WTC11 (cell line): ENCODE results near the gene NINJ2. TPM values are rescaled to one million over a fixed set of nuclear protein-coding genes. Genes with fewer than 3 reads are reported as not detected.

Experiments
- ATAC-seq: fragments of 200-7000 bp; cut with Tn5 transposase; 2 replicates; pipeline ENCODE4 v1.10.0; 2021; ENCODE audit warnings: mild to moderate bottlenecking, moderate library complexity
- CTCF ChIA-PET: fragments of 300-600 bp; sonication (Branson Sonifier 250); formaldehyde crosslinking; loops from one replicate; lab custom pipeline; 2021; ENCODE audit warnings: antibody characterized with exemption; lab: Charles Lee
- POLR2A ChIA-PET: fragments of 350-600 bp; sonication (Branson Sonifier 250); formaldehyde crosslinking; loops from one replicate; lab custom pipeline; 2021; ENCODE audit warnings: antibody characterized with exemption; lab: Charles Lee
- DNase-seq: peaks from one replicate; pipeline ENCODE4 v3.0.0; 2021; ENCODE audit warnings: low spot score
- H3K27ac Mint-ChIP-seq: 2 replicates; pipeline ENCODE4 v1.8.0; 2021; ENCODE audit warnings: mixed read lengths
- H3K27me3 Mint-ChIP-seq: 2 replicates; pipeline ENCODE4 v1.8.0; 2021; ENCODE audit warnings: low read depth, mild to moderate bottlenecking, moderate library complexity, mixed read lengths
- H3K36me3 Mint-ChIP-seq: 2 replicates; pipeline ENCODE4 v1.8.0; 2021; ENCODE audit warnings: mixed read lengths
- H3K4me1 Mint-ChIP-seq: 2 replicates; pipeline ENCODE4 v1.8.0; 2022; ENCODE audit warnings: mixed read lengths
- H3K4me3 Mint-ChIP-seq: 2 replicates; pipeline ENCODE4 v1.8.0; 2021; ENCODE audit warnings: mild to moderate bottlenecking, moderate library complexity, mixed read lengths
- H3K9me3 Mint-ChIP-seq: 2 replicates; pipeline ENCODE4 v1.8.0; 2021; ENCODE audit warnings: mixed read lengths
- CBFB ChIP-seq: sonication (generic); formaldehyde crosslinking; IDR thresholded peaks from 2 replicates; pipeline ENCODE4 v1.8.1; 2022; ENCODE audit warnings: mild to moderate bottlenecking, low read depth, missing genetic modification reagents
- ETV6 ChIP-seq: sonication (generic); formaldehyde crosslinking; IDR thresholded peaks from 2 replicates; pipeline ENCODE4 v1.8.1; 2022; ENCODE audit warnings: mild to moderate bottlenecking, missing genetic modification reagents
- JUN ChIP-seq: sonication (generic); formaldehyde crosslinking; IDR thresholded peaks from 2 replicates; pipeline ENCODE4 v1.8.0; 2023; ENCODE audit warnings: mild to moderate bottlenecking, missing genetic modification reagents
- NFATC4 ChIP-seq: fragments of 250-450 bp; sonication (Bioruptor Pico); IDR thresholded peaks from 2 replicates; pipeline ENCODE4 v1.9.0; 2021; ENCODE audit warnings: mild to moderate bottlenecking
- NFE2L1 ChIP-seq: sonication (generic); formaldehyde crosslinking; IDR thresholded peaks from 2 replicates; pipeline ENCODE4 v1.8.1; 2023; ENCODE audit warnings: missing genetic modification reagents
- NFYB ChIP-seq: sonication (generic); formaldehyde crosslinking; conservative IDR thresholded peaks from 2 replicates; pipeline ENCODE4 v1.8.0; 2022; ENCODE audit warnings: low read depth, missing genetic modification reagents
- OVOL2 ChIP-seq: fragments of 250-450 bp; sonication (Bioruptor Pico); IDR thresholded peaks from 2 replicates; pipeline ENCODE4 v1.9.0; 2021; ENCODE audit warnings: mild to moderate bottlenecking, borderline replicate concordance
- ZNF138 ChIP-seq: sonication (generic); formaldehyde crosslinking; conservative IDR thresholded peaks from 2 replicates; pipeline ENCODE4 v1.8.1; 2022; ENCODE audit warnings: mild to moderate bottlenecking, moderate library complexity, missing genetic modification reagents
- ZNF219 ChIP-seq: sonication (generic); formaldehyde crosslinking; IDR thresholded peaks from 2 replicates; pipeline ENCODE4 v1.8.0; 2023; ENCODE audit warnings: missing genetic modification reagents, mild to moderate bottlenecking, borderline replicate concordance
- ZNF671 ChIP-seq: fragments of 250-450 bp; sonication (Bioruptor Pico); IDR thresholded peaks from 2 replicates; pipeline ENCODE4 v1.8.0; 2021; ENCODE audit warnings: mild to moderate bottlenecking
- total RNA-seq: library from RNA; stranded (reverse); gene quantifications from 3 replicates; pipeline ENCODE4 v1.2.3, GENCODE V29; 2021
- TF ChIP-seq, protein P1 (sequence below): sonication (generic); formaldehyde crosslinking; IDR thresholded peaks from 2 replicates; pipeline ENCODE4 v1.8.1; 2022; ENCODE audit warnings: low read depth, missing genetic modification reagents, borderline replicate concordance
- TF ChIP-seq, protein P2 (sequence below): sonication (generic); formaldehyde crosslinking; IDR thresholded peaks from 2 replicates; pipeline ENCODE4 v1.8.1; 2022; ENCODE audit warnings: low read depth, mild to moderate bottlenecking, moderate library complexity, missing genetic modification reagents, borderline replicate concordance
- TF ChIP-seq, protein P3 (sequence below): fragments of 250-450 bp; sonication (Bioruptor Pico); IDR thresholded peaks from 2 replicates; pipeline ENCODE4 v1.9.0; 2021; ENCODE audit warnings: mild to moderate bottlenecking, borderline replicate concordance
- TF ChIP-seq, protein P4 (sequence below): fragments of 250-450 bp; sonication (Bioruptor Pico); IDR thresholded peaks from 2 replicates; pipeline ENCODE4 v2.1.2; 2022; ENCODE audit warnings: mild to moderate bottlenecking, moderate library complexity
- TF ChIP-seq, protein P5 (sequence below): sonication (generic); formaldehyde crosslinking; IDR thresholded peaks from 2 replicates; pipeline ENCODE4 v1.8.1; 2022; ENCODE audit warnings: mild to moderate bottlenecking, moderate library complexity, missing genetic modification reagents
- TF ChIP-seq, protein P6 (sequence below): fragments of 250-450 bp; sonication (Bioruptor Pico); IDR thresholded peaks from 2 replicates; pipeline ENCODE4 v1.9.0; 2021; ENCODE audit warnings: mild to moderate bottlenecking
- TF ChIP-seq, protein P7 (sequence below): sonication (generic); formaldehyde crosslinking; IDR thresholded peaks from 2 replicates; pipeline ENCODE4 v1.8.1; 2022; ENCODE audit warnings: missing genetic modification reagents, borderline replicate concordance
- TF ChIP-seq, protein P8 (sequence below): fragments of 250-450 bp; sonication (Bioruptor Pico); conservative IDR thresholded peaks from 2 replicates; pipeline ENCODE4 v1.9.0; 2021; ENCODE audit warnings: mild to moderate bottlenecking

Gene NINJ2
- total RNA-seq, 1 experiment from 2014 or later: 0.42 TPM

DNA sequence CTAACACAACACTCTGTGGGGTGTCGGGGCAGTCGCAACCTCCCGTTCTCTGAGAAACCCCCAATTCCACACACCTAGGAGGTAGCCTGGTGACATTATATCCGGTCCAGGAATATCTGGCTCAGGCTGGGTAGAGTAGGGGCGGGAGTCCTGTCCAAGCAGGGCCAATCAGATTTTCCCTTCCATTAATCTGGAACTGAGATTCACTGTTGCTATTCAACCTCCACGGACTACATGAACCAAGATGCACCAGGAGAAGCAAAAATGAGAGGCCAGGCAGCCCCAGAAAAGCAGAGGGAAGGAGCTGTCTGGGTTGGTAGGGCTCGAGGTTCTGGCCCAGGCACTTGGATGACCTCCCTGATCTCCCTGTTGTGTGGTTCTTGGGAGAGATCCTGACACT, 51.0 kb downstream of the NINJ2 start:
- H3K9me3 Mint-ChIP-seq: no peaks in the 10 kb centered on the region
- no peaks in the 10 kb centered on the region for H3K36me3 Mint-ChIP-seq
- ChIA-PET POLR2A (no interaction called here), CTCF (interaction anchor here (0.7 kb wide), 1 partner anchor 36 kb away, joined by 3 read pairs; no protein-coding TSS in a partner anchor)
- H3K27me3 Mint-ChIP-seq: no peaks in the 10 kb centered on the region; the same call in 1 of the 2 replicates
- TF ChIP-seq ZNF138 (CRISPR knock-in tag): no peak
- TF ChIP-seq, protein P1, sequence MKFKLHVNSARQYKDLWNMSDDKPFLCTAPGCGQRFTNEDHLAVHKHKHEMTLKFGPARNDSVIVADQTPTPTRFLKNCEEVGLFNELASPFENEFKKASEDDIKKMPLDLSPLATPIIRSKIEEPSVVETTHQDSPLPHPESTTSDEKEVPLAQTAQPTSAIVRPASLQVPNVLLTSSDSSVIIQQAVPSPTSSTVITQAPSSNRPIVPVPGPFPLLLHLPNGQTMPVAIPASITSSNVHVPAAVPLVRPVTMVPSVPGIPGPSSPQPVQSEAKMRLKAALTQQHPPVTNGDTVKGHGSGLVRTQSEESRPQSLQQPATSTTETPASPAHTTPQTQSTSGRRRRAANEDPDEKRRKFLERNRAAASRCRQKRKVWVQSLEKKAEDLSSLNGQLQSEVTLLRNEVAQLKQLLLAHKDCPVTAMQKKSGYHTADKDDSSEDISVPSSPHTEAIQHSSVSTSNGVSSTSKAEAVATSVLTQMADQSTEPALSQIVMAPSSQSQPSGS (CRISPR knock-in tag): no peak
- no peak for TF ChIP-seq NFE2L1 (CRISPR knock-in tag)
- no peak for TF ChIP-seq ZNF219 (CRISPR knock-in tag)
- TF ChIP-seq JUN (CRISPR knock-in tag): no peak
- no peak overlapping the region for H3K4me3 Mint-ChIP-seq
- ATAC-seq (peak; percentile 58), DNase-seq (no peak)
- H3K27ac Mint-ChIP-seq: no peak overlapping the region
- H3K4me1 Mint-ChIP-seq: peaks cover 6% of the 10 kb centered on the region

DNA sequence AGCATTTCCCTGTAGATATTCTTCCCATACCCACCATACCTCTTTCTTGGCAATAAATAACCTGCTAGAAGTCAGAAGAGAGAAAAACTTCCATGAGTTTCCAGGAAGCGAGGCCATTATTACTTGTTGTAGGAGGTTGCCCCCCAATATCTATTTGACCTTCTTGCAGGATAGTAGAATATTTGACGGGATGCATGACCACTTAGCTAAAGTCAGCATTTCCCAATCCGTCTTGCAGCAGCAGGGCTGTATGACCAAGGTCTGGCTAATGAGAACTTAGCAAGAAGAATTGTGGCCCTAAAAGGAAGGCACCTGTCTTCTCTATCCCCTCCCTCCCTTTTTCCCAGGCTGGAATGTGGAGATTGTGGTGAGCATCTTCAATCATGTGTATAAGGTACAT, 51.5 kb downstream of the NINJ2 start:
- H3K27me3 Mint-ChIP-seq: no peaks in the 10 kb centered on the region; the same call in 1 of the 2 replicates
- no peaks in the 10 kb centered on the region for H3K36me3 Mint-ChIP-seq
- H3K4me1 Mint-ChIP-seq: peaks cover 6% of the 10 kb centered on the region
- ATAC-seq (no peak), DNase-seq (no peak)
- no peak overlapping the region for H3K27ac Mint-ChIP-seq
- TF ChIP-seq ETV6 (CRISPR knock-in tag) (no peak), ZNF219 (CRISPR knock-in tag) (no peak), NFYB (CRISPR knock-in tag) (no peak), NFATC4 (CRISPR knock-in tag) (no peak)
- TF ChIP-seq, protein P2, sequence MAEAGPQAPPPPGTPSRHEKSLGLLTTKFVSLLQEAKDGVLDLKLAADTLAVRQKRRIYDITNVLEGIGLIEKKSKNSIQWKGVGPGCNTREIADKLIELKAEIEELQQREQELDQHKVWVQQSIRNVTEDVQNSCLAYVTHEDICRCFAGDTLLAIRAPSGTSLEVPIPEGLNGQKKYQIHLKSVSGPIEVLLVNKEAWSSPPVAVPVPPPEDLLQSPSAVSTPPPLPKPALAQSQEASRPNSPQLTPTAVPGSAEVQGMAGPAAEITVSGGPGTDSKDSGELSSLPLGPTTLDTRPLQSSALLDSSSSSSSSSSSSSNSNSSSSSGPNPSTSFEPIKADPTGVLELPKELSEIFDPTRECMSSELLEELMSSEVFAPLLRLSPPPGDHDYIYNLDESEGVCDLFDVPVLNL: no peak
- H3K9me3 Mint-ChIP-seq: no peaks in the 10 kb centered on the region
- CTCF ChIA-PET: interaction anchor here (0.7 kb wide), 1 partner anchor 35 kb away, joined by 3 read pairs; no protein-coding TSS in a partner anchor
- H3K4me3 Mint-ChIP-seq: no peak overlapping the region
- POLR2A ChIA-PET: no interaction called here

DNA sequence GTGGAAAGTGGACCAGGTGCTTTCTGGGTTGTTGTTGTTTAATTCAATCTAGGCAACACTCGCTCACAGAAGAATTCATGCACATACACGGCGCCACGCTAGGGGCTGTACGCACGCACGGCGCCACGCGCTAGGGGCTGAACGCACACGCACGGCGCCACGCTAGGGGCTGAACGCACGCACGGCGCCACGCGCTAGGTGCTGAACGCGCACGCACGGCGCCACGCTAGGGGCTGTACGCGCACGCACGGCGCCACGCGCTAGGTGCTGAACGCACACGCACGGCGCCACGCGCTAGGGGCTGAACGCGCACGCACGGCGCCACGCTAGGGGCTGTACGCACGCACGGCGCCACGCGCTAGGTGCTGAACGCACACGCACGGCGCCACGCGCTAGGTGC, 54.3 kb downstream of the NINJ2 start:
- H3K36me3 Mint-ChIP-seq: no peaks in the 10 kb centered on the region
- H3K9me3 Mint-ChIP-seq: no peaks in the 10 kb centered on the region
- no peaks in the 10 kb centered on the region; the same call in 1 of the 2 replicates for H3K27me3 Mint-ChIP-seq
- H3K4me3 Mint-ChIP-seq: no peak overlapping the region
- POLR2A ChIA-PET: no interaction called here
- ATAC-seq (no peak), DNase-seq (no peak)
- no peak overlapping the region for H3K27ac Mint-ChIP-seq
- no peaks in the 10 kb centered on the region; the same call in 1 of the 2 replicates for H3K4me1 Mint-ChIP-seq
- CTCF ChIA-PET: interaction anchor here (0.7 to 1.8 kb wide), 2 partner anchors 10 to 277 kb away, joined by 3 to 7 read pairs; no protein-coding TSS in a partner anchor
- TF ChIP-seq, protein P3, sequence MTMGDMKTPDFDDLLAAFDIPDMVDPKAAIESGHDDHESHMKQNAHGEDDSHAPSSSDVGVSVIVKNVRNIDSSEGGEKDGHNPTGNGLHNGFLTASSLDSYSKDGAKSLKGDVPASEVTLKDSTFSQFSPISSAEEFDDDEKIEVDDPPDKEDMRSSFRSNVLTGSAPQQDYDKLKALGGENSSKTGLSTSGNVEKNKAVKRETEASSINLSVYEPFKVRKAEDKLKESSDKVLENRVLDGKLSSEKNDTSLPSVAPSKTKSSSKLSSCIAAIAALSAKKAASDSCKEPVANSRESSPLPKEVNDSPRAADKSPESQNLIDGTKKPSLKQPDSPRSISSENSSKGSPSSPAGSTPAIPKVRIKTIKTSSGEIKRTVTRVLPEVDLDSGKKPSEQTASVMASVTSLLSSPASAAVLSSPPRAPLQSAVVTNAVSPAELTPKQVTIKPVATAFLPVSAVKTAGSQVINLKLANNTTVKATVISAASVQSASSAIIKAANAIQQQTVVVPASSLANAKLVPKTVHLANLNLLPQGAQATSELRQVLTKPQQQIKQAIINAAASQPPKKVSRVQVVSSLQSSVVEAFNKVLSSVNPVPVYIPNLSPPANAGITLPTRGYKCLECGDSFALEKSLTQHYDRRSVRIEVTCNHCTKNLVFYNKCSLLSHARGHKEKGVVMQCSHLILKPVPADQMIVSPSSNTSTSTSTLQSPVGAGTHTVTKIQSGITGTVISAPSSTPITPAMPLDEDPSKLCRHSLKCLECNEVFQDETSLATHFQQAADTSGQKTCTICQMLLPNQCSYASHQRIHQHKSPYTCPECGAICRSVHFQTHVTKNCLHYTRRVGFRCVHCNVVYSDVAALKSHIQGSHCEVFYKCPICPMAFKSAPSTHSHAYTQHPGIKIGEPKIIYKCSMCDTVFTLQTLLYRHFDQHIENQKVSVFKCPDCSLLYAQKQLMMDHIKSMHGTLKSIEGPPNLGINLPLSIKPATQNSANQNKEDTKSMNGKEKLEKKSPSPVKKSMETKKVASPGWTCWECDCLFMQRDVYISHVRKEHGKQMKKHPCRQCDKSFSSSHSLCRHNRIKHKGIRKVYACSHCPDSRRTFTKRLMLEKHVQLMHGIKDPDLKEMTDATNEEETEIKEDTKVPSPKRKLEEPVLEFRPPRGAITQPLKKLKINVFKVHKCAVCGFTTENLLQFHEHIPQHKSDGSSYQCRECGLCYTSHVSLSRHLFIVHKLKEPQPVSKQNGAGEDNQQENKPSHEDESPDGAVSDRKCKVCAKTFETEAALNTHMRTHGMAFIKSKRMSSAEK (CRISPR knock-in tag): no peak
- TF ChIP-seq ZNF138 (CRISPR knock-in tag) (no peak), CBFB (CRISPR knock-in tag) (no peak), OVOL2 (no peak), ZNF671 (no peak)
- TF ChIP-seq, protein P4, sequence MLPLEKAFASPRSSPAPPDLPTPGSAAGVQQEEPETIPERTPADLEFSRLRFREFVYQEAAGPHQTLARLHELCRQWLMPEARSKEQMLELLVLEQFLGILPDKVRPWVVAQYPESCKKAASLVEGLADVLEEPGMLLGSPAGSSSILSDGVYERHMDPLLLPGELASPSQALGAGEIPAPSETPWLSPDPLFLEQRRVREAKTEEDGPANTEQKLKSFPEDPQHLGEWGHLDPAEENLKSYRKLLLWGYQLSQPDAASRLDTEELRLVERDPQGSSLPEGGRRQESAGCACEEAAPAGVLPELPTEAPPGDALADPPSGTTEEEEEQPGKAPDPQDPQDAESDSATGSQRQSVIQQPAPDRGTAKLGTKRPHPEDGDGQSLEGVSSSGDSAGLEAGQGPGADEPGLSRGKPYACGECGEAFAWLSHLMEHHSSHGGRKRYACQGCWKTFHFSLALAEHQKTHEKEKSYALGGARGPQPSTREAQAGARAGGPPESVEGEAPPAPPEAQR: no peak
- TF ChIP-seq, protein P5, sequence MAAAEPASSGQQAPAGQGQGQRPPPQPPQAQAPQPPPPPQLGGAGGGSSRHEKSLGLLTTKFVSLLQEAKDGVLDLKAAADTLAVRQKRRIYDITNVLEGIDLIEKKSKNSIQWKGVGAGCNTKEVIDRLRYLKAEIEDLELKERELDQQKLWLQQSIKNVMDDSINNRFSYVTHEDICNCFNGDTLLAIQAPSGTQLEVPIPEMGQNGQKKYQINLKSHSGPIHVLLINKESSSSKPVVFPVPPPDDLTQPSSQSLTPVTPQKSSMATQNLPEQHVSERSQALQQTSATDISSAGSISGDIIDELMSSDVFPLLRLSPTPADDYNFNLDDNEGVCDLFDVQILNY (CRISPR knock-in tag): no peak
- TF ChIP-seq, protein P6, sequence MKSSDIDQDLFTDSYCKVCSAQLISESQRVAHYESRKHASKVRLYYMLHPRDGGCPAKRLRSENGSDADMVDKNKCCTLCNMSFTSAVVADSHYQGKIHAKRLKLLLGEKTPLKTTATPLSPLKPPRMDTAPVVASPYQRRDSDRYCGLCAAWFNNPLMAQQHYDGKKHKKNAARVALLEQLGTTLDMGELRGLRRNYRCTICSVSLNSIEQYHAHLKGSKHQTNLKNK: no peak
- TF ChIP-seq, protein P7, sequence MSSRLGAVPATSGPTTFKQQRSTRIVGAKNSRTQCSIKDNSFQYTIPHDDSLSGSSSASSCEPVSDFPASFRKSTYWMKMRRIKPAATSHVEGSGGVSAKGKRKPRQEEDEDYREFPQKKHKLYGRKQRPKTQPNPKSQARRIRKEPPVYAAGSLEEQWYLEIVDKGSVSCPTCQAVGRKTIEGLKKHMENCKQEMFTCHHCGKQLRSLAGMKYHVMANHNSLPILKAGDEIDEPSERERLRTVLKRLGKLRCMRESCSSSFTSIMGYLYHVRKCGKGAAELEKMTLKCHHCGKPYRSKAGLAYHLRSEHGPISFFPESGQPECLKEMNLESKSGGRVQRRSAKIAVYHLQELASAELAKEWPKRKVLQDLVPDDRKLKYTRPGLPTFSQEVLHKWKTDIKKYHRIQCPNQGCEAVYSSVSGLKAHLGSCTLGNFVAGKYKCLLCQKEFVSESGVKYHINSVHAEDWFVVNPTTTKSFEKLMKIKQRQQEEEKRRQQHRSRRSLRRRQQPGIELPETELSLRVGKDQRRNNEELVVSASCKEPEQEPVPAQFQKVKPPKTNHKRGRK: no peak
- TF ChIP-seq, protein P8, sequence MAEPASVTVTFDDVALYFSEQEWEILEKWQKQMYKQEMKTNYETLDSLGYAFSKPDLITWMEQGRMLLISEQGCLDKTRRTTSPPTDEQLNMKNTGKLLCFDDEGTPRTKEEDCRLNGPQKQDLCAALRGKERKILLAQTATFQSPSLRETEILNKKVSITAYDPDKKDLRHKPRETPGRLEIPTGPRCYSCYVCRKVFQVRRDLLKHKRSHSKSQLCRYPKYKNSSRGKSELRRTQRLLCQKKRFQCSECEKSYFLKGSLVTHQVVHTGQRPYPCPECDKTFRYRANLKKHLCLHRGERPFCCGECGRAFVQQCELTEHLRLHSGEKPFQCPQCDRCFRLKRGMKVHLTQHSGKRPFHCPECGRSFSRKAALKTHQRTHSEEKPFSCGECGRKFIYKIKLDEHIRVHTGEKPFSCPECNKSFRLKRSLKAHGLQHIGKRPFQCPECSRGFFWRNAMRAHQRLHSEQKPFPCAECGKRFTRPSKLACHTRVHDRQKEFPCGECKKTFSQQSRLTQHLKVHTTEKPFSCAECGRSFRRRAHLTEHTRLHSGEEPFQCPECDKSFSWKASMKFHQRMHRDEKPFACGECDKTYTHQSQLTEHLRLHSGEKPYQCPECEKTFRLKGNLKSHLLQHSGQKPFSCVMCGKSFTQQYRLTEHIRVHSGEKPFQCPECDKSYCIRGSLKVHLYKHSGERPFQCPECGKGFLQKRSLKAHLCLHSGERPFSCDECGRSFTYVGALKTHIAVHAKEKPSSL: no peak
